Osteocyte (in vitro differentiated cells): ENCODE results near the gene GSX1. TPM values are rescaled to one million over a fixed set of nuclear protein-coding genes. Genes with fewer than 3 reads are reported as not detected.
"Not testable (repeated sequence)": the region's sequence is repeated elsewhere in the genome, so short reads cannot be mapped to it uniquely, and the experiment has no call there.

Source experiments
- DNase-seq: peaks from one replicate; pipeline ENCODE4 v3.0.0; 2021; ENCODE audit warnings: mixed read lengths; ENCODE audit not compliant: unreplicated experiment; ENCODE audit errors: extremely low spot score
- H3K27ac Mint-ChIP-seq: one replicate; pipeline ENCODE4 v1.8.0; 2021; ENCODE audit warnings: mild to moderate bottlenecking, mixed read lengths; ENCODE audit not compliant: unreplicated experiment
- H3K27me3 Mint-ChIP-seq: one replicate; pipeline ENCODE4 v1.8.0; 2021; ENCODE audit warnings: mixed read lengths; ENCODE audit not compliant: unreplicated experiment
- H3K36me3 Mint-ChIP-seq: one replicate; pipeline ENCODE4 v1.8.0; 2021; ENCODE audit warnings: mixed read lengths; ENCODE audit not compliant: unreplicated experiment
- H3K4me1 Mint-ChIP-seq: one replicate; pipeline ENCODE4 v1.8.0; 2021; ENCODE audit warnings: mixed read lengths; ENCODE audit not compliant: unreplicated experiment
- H3K4me3 Mint-ChIP-seq: one replicate; pipeline ENCODE4 v1.8.0; 2021; ENCODE audit warnings: mild to moderate bottlenecking, moderate library complexity, mixed read lengths; ENCODE audit not compliant: unreplicated experiment
- H3K9me3 Mint-ChIP-seq: one replicate; pipeline ENCODE4 v1.8.0; 2021; ENCODE audit warnings: mixed read lengths; ENCODE audit not compliant: unreplicated experiment
- CTCF ChIP-seq: fragments of 200-600 bp; sonication (generic); IDR thresholded peaks from 2 replicates; pipeline ENCODE4 v1.5.0; 2021; ENCODE audit warnings: antibody characterized with exemption, mild to moderate bottlenecking, moderate library complexity
- total RNA-seq: library from RNA; stranded (reverse); gene quantifications from 2 replicates; pipeline ENCODE4 v1.2.1, GENCODE V29; 2021

GSX1 gene
- total RNA-seq, 1 donor from 2014 or later, result not detected

- H3K27ac Mint-ChIP-seq, result no peak overlapping the region
- peaks cover 5% of the 10 kb centered on the region for H3K27me3 Mint-ChIP-seq
- DNase-seq, result no peak
- H3K4me1 Mint-ChIP-seq, result no peaks in the 10 kb centered on the region
- H3K9me3 Mint-ChIP-seq, result no peaks in the 10 kb centered on the region
- no peak overlapping the region for H3K4me3 Mint-ChIP-seq
- no peak for TF ChIP-seq CTCF
- no peaks in the 10 kb centered on the region for H3K36me3 Mint-ChIP-seq
These were observed 21.5 kb downstream of the GSX1 start for GRCh38 chr13:27813826-27814225.

GRCh38 chr13:27817832-27818231 is 25.5 kb downstream of the GSX1 start:
- DNase-seq, H3K4me1 Mint-ChIP-seq, H3K9me3 Mint-ChIP-seq, H3K4me3 Mint-ChIP-seq, H3K36me3 Mint-ChIP-seq, H3K27ac Mint-ChIP-seq: not testable (repeated sequence)
- peaks cover 38% of the 10 kb centered on the region for H3K27me3 Mint-ChIP-seq

- no peaks in the 10 kb centered on the region for H3K4me1 Mint-ChIP-seq
These were observed 28.5 kb downstream of the GSX1 start for GRCh38 chr13:27820524-27821482.

GRCh38 chr13:27821566-27821965 is 29.3 kb downstream of the GSX1 start:
- peaks cover 2% of the 10 kb centered on the region for H3K4me1 Mint-ChIP-seq
- H3K36me3 Mint-ChIP-seq, result no peaks in the 10 kb centered on the region
- H3K27me3 Mint-ChIP-seq, result peaks cover 54% of the 10 kb centered on the region
- TF ChIP-seq CTCF, result no peak
- no peak for DNase-seq
- H3K9me3 Mint-ChIP-seq, result no peaks in the 10 kb centered on the region
- no peak overlapping the region for H3K27ac Mint-ChIP-seq
- H3K4me3 Mint-ChIP-seq, result no peak overlapping the region

More at GRCh38 chr13:27820524-27821482, 28.5 kb downstream of the GSX1 start:
- Mint-ChIP-seq H3K36me3 (no peaks in the 10 kb centered on the region), H3K27ac (no peak overlapping the region), H3K27me3 (peaks cover 54% of the 10 kb centered on the region), H3K4me3 (no peak overlapping the region), H3K9me3 (no peaks in the 10 kb centered on the region)
- no peak for TF ChIP-seq CTCF
- DNase-seq, result no peak

- Mint-ChIP-seq H3K9me3 (no peaks in the 10 kb centered on the region), H3K27ac (no peak overlapping the region), H3K27me3 (peaks cover 57% of the 10 kb centered on the region), H3K4me3 (no peak overlapping the region), H3K4me1 (peaks cover 2% of the 10 kb centered on the region), H3K36me3 (no peaks in the 10 kb centered on the region)
- no peak for DNase-seq
- TF ChIP-seq CTCF, result no peak
These were observed 30.1 kb downstream of the GSX1 start for GRCh38 chr13:27822258-27822872.
